H9 (cell line): ENCODE results near the gene SCIN. TPM values are rescaled to one million over a fixed set of nuclear protein-coding genes. Genes with fewer than 3 reads are reported as not detected.

Experiments
- DNase-seq: peaks from one replicate; pipeline ENCODE4 v3.0.0-alpha.2; 2017
- H2AFZ ChIP-seq: one replicate; pipeline ENCODE4 v1.6.1; 2013; ENCODE audit warnings: mild to moderate bottlenecking, low read length, control low read depth, moderate library complexity
- H2AK5ac ChIP-seq: 2 replicates; pipeline ENCODE4 v1.6.1; 2013; ENCODE audit warnings: low read length, control low read depth, mixed read lengths; ENCODE audit not compliant: insufficient read length
- H2BK120ac ChIP-seq: one replicate; pipeline ENCODE4 v1.6.1; 2013; ENCODE audit warnings: low read depth, mild to moderate bottlenecking, low read length, control low read depth, inconsistent platforms; ENCODE audit not compliant: poor library complexity, severe bottlenecking
- H2BK12ac ChIP-seq: 2 replicates; pipeline ENCODE4 v1.6.1; 2013; ENCODE audit warnings: low read length, control low read depth, mixed read lengths, low read depth; ENCODE audit not compliant: insufficient read length
- H2BK15ac ChIP-seq: 2 replicates; pipeline ENCODE4 v1.6.1; 2013; ENCODE audit warnings: low read depth, low read length, control low read depth
- H2BK20ac ChIP-seq: one replicate; pipeline ENCODE4 v1.6.1; 2013; ENCODE audit warnings: low read depth, mild to moderate bottlenecking, low read length, control low read depth, inconsistent platforms; ENCODE audit not compliant: poor library complexity, severe bottlenecking
- H2BK5ac ChIP-seq: 2 replicates; pipeline ENCODE4 v1.6.1; 2013; ENCODE audit warnings: low read length, control low read depth, mixed read lengths; ENCODE audit not compliant: insufficient read length
- H3K14ac ChIP-seq: 2 replicates; pipeline ENCODE4 v1.6.1; 2013; ENCODE audit warnings: low read length, control low read depth; ENCODE audit not compliant: insufficient read depth
- H3K18ac ChIP-seq: 2 replicates; pipeline ENCODE4 v1.6.1; 2013; ENCODE audit warnings: low read depth, mild to moderate bottlenecking, mixed read lengths, low read length, control low read depth; ENCODE audit not compliant: insufficient read length
- H3K23ac ChIP-seq: 2 replicates; pipeline ENCODE4 v1.6.1; 2013; ENCODE audit warnings: low read length, control low read depth, mixed read lengths, low read depth; ENCODE audit not compliant: insufficient read length
- H3K23me2 ChIP-seq: 2 replicates; pipeline ENCODE4 v1.6.1; 2013; ENCODE audit warnings: low read depth, mild to moderate bottlenecking, mixed read lengths, low read length, control low read depth; ENCODE audit not compliant: insufficient read length, poor library complexity, severe bottlenecking
- H3K27ac ChIP-seq: 2 replicates; pipeline ENCODE4 v1.5.1; 2013; ENCODE audit warnings: low read length, control low read depth, mixed read lengths, low read depth; ENCODE audit not compliant: insufficient read length
- H3K27me3 ChIP-seq: 2 replicates; pipeline ENCODE4 v1.6.1; 2013; ENCODE audit warnings: low read length, control low read depth, inconsistent platforms; ENCODE audit not compliant: insufficient read depth
- H3K4ac ChIP-seq: 2 replicates; pipeline ENCODE4 v1.6.1; 2013; ENCODE audit warnings: low read depth, mild to moderate bottlenecking, control low read depth, inconsistent platforms, low read length, moderate library complexity
- H3K4me1 ChIP-seq: 2 replicates; pipeline ENCODE4 v1.6.1; 2013; ENCODE audit warnings: low read length, control low read depth, inconsistent platforms; ENCODE audit not compliant: insufficient read depth
- H3K4me2 ChIP-seq: 2 replicates; pipeline ENCODE4 v1.6.1; 2013; ENCODE audit warnings: low read length, control low read depth, mixed read lengths; ENCODE audit not compliant: insufficient read length, insufficient read depth
- H3K56ac ChIP-seq: 2 replicates; pipeline ENCODE4 v1.6.1; 2013; ENCODE audit warnings: low read depth, mild to moderate bottlenecking, mixed read lengths, low read length, control low read depth; ENCODE audit not compliant: insufficient read length
- H3K79me1 ChIP-seq: 2 replicates; pipeline ENCODE4 v1.6.1; 2013; ENCODE audit warnings: low read depth, mild to moderate bottlenecking, moderate library complexity, low read length, control low read depth, inconsistent platforms; ENCODE audit not compliant: insufficient read depth, poor library complexity, severe bottlenecking
- H3K79me2 ChIP-seq: 2 replicates; pipeline ENCODE4 v1.6.1; 2013; ENCODE audit warnings: low read length, control low read depth, inconsistent platforms; ENCODE audit not compliant: insufficient read depth
- H3K9ac ChIP-seq: 2 replicates; pipeline ENCODE4 v1.6.1; 2013; ENCODE audit warnings: low read length, control low read depth, mixed read lengths; ENCODE audit not compliant: insufficient read length; ENCODE audit errors: extremely low read depth
- H3K9me3 ChIP-seq: one replicate; pipeline ENCODE4 v1.6.1; 2013; ENCODE audit warnings: low read depth, low read length, inconsistent platforms; ENCODE audit not compliant: control insufficient read depth
- H3T11ph ChIP-seq: one replicate; pipeline ENCODE4 v1.6.1; 2013; ENCODE audit warnings: mild to moderate bottlenecking, low read length, control low read depth, inconsistent platforms
- H4K20me1 ChIP-seq: one replicate; pipeline ENCODE4 v1.6.1; 2013; ENCODE audit not compliant: control insufficient read depth, insufficient read length, insufficient read depth
- H4K5ac ChIP-seq: 2 replicates; pipeline ENCODE4 v1.6.1; 2013; ENCODE audit warnings: low read depth, mild to moderate bottlenecking, mixed read lengths, low read length, control low read depth; ENCODE audit not compliant: insufficient read length
- H4K8ac ChIP-seq: replicated peaks from 2 replicates; pipeline ENCODE4 v1.6.1; 2013; ENCODE audit warnings: low read length, control low read depth, mixed read lengths, low read depth; ENCODE audit not compliant: insufficient read length
- H4K91ac ChIP-seq: 2 replicates; pipeline ENCODE4 v1.6.1; 2013; ENCODE audit warnings: low read depth, mild to moderate bottlenecking, moderate library complexity, mixed read lengths, low read length, control low read depth; ENCODE audit not compliant: insufficient read length
- H3K27ac Mint-ChIP-seq, 3 experiments: 2 replicates in 2 of 3; 3 replicates in 1 of 3; pipeline ENCODE4 v1.8.0; 2020 to 2021; ENCODE audit warnings: mixed read lengths in 3 of 3, mild to moderate bottlenecking in 1 of 3, moderate library complexity in 1 of 3
- H3K27me3 Mint-ChIP-seq: 2 replicates; pipeline ENCODE4 v1.8.0; 2021; ENCODE audit warnings: low read depth, mild to moderate bottlenecking, moderate library complexity, mixed read lengths
- H3K36me3 Mint-ChIP-seq, 3 experiments: 2 replicates in 2 of 3; 3 replicates in 1 of 3; pipeline ENCODE4 v1.8.0; 2020 to 2021; ENCODE audit warnings: low read depth in 3 of 3, mixed read lengths in 3 of 3; ENCODE audit not compliant: insufficient read depth in 1 of 3
- H3K4me1 Mint-ChIP-seq, 2 experiments: 2 replicates each; pipeline ENCODE4 v1.8.0; 2020; ENCODE audit warnings: mixed read lengths in 2 of 2
- H3K4me3 Mint-ChIP-seq, 2 experiments: 2 replicates in 1 of 2; 3 replicates in 1 of 2; pipeline ENCODE4 v1.8.0; 2020 to 2021; ENCODE audit warnings: mild to moderate bottlenecking in 2 of 2, mixed read lengths in 2 of 2, moderate library complexity in 1 of 2
- H3K9me3 Mint-ChIP-seq, 2 experiments: 2 replicates in 1 of 2; 3 replicates in 1 of 2; pipeline ENCODE4 v1.8.0; 2020; ENCODE audit warnings: mild to moderate bottlenecking in 2 of 2, mixed read lengths in 2 of 2, moderate library complexity in 1 of 2
- CTCF ChIP-seq: fragments of 200-600 bp; sonication (generic); conservative IDR thresholded peaks from 3 replicates; pipeline ENCODE4 v1.8.0; 2021; ENCODE audit warnings: antibody characterized with exemption, mild to moderate bottlenecking
- WGBS: extraction: QIAGEN DNeasy Blood & Tissue Kit; methylation state at CpG from one replicate; pipeline ENCODE4 v1.1.7; 2013; ENCODE audit warnings: missing lambda C conversion rate, low lambda C conversion rate, mixed read lengths; ENCODE audit not compliant: insufficient read length; ENCODE audit errors: extremely low coverage; 5-methylcytosine and 5-hydroxymethylcytosine counted together
- total RNA-seq: library from RNA; stranded (reverse); gene quantifications from 2 replicates; pipeline ENCODE4 v1.2.1, GENCODE V29; 2021

SCIN gene
- total RNA-seq, 1 experiment from 2014 or later: 0.44 TPM

GRCh38 chr7:12661581-12661980 lies 91.1 kb downstream of the SCIN start:
- Histone ChIP-seq H2BK15ac (no peak overlapping the region), H2AK5ac (no peak overlapping the region), H3K9ac (no peak overlapping the region), H2BK12ac (no peak overlapping the region), H4K91ac (no peak overlapping the region), H3K79me2 (no peaks in the 10 kb centered on the region), H3K27ac (no peak overlapping the region), H3K4me1 (no peaks in the 10 kb centered on the region; the same call in 1 of the 2 replicates), H3K9me3 (no peaks in the 10 kb centered on the region), H4K8ac (no peak overlapping the region), H3K14ac (no peak overlapping the region), H2AFZ (no peak overlapping the region), H3K79me1 (no peaks in the 10 kb centered on the region), H4K20me1 (no peaks in the 10 kb centered on the region), H3K18ac (no peak overlapping the region), H3K4me2 (no peak overlapping the region), H4K5ac (no peak overlapping the region), H3K23me2 (no peaks in the 10 kb centered on the region), H3K23ac (no peak overlapping the region), H2BK20ac (no peak overlapping the region), H3K56ac (no peak overlapping the region), H2BK120ac (no peak overlapping the region), H3T11ph (no peak overlapping the region), H2BK5ac (no peak overlapping the region), H3K4ac (no peak overlapping the region), H3K27me3 (no peaks in the 10 kb centered on the region)
- H3K36me3 Mint-ChIP-seq: peaks cover 0 to 7% (median 4%) of the 10 kb centered on the region in 3 experiments; a peak in 3 of 7 replicates
- H3K4me3 Mint-ChIP-seq: no peak overlapping the region
- H3K4me1 Mint-ChIP-seq: peaks cover 7 to 8% of the 10 kb centered on the region in 2 experiments; a peak in 3 of 4 replicates
- DNase-seq: no peak
- no peak for TF ChIP-seq CTCF
- peaks cover 5 to 6% of the 10 kb centered on the region in 2 experiments; a peak in 4 of 5 replicates for H3K9me3 Mint-ChIP-seq
- WGBS: no CpG with 5 or more reads among the region's 6 CpGs
- H3K27ac Mint-ChIP-seq: no peak overlapping the region
- H3K27me3 Mint-ChIP-seq: no peaks in the 10 kb centered on the region
